Mesothelial cell of epicardium (in vitro differentiated cells): Measurements from ENCODE around the gene LMF1. TPM values are rescaled to one million over a fixed set of nuclear protein-coding genes. Genes with fewer than 3 reads are reported as not detected.

Source experiments
- DNase-seq, 2 experiments: peaks; one replicate each; pipeline ENCODE4 v3.0.0; 2021; ENCODE audit warnings: low spot score in 2 of 2; ENCODE audit not compliant: unreplicated experiment in 2 of 2
- H3K27ac Mint-ChIP-seq: 2 replicates; pipeline ENCODE4 v1.8.0; 2021; ENCODE audit warnings: mixed read lengths
- H3K27me3 Mint-ChIP-seq: 2 replicates; pipeline ENCODE4 v1.8.0; 2021; ENCODE audit warnings: low read depth, mixed read lengths
- H3K36me3 Mint-ChIP-seq: 2 replicates; pipeline ENCODE4 v1.8.0; 2021; ENCODE audit warnings: mixed read lengths
- H3K4me1 Mint-ChIP-seq: 2 replicates; pipeline ENCODE4 v1.8.0; 2021; ENCODE audit warnings: mixed read lengths
- H3K4me3 Mint-ChIP-seq: 2 replicates; pipeline ENCODE4 v1.8.0; 2021; ENCODE audit warnings: mild to moderate bottlenecking, moderate library complexity, mixed read lengths
- H3K9me3 Mint-ChIP-seq: 2 replicates; pipeline ENCODE4 v1.8.0; 2021; ENCODE audit warnings: mixed read lengths
- total RNA-seq: library from RNA; stranded (reverse); gene quantifications from 3 replicates; pipeline ENCODE4 v1.2.1, GENCODE V29; 2021
- TF ChIP-seq, protein P1 (sequence below): fragments of 200-600 bp; sonication (generic); IDR thresholded peaks from one replicate; pipeline ENCODE4 v1.5.0; 2021; ENCODE audit warnings: antibody characterized with exemption; ENCODE audit not compliant: unreplicated experiment

Gene LMF1
- total RNA-seq, 1 donor from 2014 or later: 37.4 TPM

DNA sequence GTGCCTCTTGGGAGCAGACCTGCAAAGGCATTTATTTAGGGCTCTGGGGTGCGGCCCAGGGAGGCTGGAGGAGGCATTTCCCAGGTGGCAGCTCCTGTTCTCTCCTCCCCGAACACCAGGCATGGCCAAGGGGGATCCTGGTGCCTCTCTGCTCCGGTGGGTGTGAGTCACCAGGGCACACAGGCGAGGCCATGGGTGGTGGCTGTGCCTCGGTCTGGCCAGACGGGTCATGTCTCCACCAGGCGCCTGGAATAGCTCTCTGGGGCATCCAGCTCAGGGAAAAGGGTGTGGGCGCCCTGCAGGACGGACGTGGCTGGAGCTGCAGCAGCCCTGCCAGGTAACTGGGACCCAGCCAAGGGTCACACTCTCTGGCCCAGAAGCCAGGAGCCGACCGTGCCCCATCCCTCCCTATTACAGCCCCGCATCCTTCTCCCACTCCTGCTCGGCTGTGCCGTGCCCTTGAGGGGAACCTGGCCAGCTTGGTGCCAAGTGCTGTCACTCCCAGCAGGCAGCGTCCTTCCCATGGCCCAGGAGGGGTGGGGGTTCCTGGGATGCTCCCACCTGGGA, 36.6 kb upstream of the LMF1 start:
- no peaks in the 10 kb centered on the region for H3K36me3 Mint-ChIP-seq
- no peak overlapping the region for H3K4me3 Mint-ChIP-seq
- H3K27me3 Mint-ChIP-seq: peaks cover 14% of the 10 kb centered on the region
- TF ChIP-seq, protein P1, sequence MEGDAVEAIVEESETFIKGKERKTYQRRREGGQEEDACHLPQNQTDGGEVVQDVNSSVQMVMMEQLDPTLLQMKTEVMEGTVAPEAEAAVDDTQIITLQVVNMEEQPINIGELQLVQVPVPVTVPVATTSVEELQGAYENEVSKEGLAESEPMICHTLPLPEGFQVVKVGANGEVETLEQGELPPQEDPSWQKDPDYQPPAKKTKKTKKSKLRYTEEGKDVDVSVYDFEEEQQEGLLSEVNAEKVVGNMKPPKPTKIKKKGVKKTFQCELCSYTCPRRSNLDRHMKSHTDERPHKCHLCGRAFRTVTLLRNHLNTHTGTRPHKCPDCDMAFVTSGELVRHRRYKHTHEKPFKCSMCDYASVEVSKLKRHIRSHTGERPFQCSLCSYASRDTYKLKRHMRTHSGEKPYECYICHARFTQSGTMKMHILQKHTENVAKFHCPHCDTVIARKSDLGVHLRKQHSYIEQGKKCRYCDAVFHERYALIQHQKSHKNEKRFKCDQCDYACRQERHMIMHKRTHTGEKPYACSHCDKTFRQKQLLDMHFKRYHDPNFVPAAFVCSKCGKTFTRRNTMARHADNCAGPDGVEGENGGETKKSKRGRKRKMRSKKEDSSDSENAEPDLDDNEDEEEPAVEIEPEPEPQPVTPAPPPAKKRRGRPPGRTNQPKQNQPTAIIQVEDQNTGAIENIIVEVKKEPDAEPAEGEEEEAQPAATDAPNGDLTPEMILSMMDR: no peak
- DNase-seq: no peak
- H3K9me3 Mint-ChIP-seq: no peaks in the 10 kb centered on the region
- H3K4me1 Mint-ChIP-seq: peaks cover 6% of the 10 kb centered on the region
- H3K27ac Mint-ChIP-seq: no peak overlapping the region

DNA sequence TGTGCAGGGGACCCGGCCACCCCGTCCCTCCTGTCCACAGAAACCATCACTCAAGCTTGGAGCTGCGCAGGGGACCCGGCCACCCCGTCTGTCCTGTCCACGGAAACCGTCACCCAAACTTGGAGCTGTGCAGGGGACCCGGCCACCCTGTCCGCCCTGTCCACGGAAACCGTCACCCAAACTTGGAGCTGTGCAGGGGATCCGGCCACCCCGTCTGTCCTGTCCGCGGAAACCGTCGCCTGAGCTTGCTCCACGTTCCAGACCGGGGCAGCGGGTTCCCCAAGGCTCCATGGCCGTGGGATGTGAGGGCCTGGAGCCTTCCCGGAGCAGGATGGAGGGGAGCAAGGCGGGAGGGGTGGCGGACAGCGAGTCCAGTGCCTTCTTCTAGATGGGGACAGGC, 36.0 kb upstream of the LMF1 start:
- DNase-seq: no peak
- Mint-ChIP-seq H3K4me3 (no peak overlapping the region), H3K27me3 (peaks cover 11% of the 10 kb centered on the region), H3K36me3 (no peaks in the 10 kb centered on the region), H3K9me3 (no peaks in the 10 kb centered on the region), H3K27ac (no peak overlapping the region), H3K4me1 (peaks cover 6% of the 10 kb centered on the region)
- TF ChIP-seq, protein P1: no peak

DNA sequence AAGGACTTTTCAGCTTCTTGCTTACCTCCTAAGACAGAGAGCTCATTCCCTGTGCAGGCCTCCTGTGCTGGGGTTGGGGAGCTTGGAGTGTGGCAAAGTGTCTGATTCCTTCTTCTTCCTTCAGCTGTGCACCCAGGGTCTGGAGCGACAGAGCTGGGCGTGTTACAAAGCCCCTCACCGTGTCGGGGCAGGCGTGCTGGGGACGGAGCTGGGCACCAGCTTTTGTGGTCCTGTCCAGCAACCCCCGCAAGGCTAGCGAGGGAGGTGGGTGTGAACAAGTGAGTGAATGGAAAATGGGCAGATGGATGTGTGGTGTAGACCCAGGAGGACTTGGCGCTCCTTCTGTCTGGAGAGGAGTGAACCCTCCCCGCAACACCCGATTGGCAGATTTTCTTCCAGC, 34.5 kb upstream of the LMF1 start:
- H3K4me1 Mint-ChIP-seq: peaks cover 6% of the 10 kb centered on the region
- no peaks in the 10 kb centered on the region for H3K36me3 Mint-ChIP-seq
- H3K27me3 Mint-ChIP-seq: peaks cover 9% of the 10 kb centered on the region
- no peak for DNase-seq
- H3K4me3 Mint-ChIP-seq: no peak overlapping the region
- TF ChIP-seq, protein P1: no peak
- H3K27ac Mint-ChIP-seq: no peak overlapping the region
- H3K9me3 Mint-ChIP-seq: no peaks in the 10 kb centered on the region

DNA sequence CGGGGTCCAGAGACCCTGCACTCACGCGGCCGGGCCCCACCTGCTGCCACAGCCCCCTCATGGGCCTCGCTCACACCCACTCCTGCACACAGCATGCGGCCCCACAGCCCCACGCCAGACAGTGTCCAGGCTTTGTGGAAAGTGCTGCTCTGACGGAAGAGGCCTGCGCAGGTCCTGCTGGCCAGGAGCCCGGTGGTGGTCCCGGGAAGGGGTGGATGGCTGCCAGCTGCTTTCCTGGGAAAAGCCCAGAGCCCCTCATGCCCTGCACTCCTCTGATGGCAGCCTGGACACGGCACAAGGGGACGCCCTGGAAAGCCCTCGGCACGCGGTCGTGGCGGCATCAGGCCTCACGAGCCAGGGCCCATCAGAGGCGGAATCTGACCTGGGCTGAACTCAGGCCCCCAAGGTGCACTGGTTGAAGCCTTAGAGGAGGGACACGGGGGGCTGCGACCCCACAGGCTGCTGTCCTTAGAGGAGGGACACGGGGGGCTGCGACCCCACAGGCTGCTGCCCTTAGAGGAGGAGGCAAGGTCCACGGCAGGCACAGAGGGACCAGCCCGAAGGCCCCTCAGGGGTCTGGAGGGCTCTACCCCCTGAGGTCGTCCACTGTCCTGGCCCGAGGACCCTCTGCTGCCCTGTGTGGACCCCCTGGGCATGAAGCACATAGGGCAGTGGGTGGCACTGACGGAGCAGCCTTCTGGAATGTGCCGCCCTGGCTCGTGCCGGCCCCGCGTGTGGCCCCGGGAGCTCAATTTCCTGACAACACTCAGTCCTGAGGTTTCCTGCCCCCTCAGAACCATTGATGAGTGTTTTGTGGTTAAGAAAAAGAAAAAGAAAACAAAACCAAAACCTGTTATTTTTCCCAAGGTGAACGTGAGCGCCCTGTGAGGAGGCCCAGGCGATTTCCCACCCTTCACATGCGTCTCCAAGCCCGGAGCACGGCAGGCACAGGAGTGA, 32.9 kb upstream of the LMF1 start:
- TF ChIP-seq, protein P1: no peak
- Mint-ChIP-seq H3K27ac (no peak overlapping the region), H3K4me3 (no peak overlapping the region), H3K36me3 (no peaks in the 10 kb centered on the region), H3K9me3 (no peaks in the 10 kb centered on the region), H3K4me1 (peaks cover 6% of the 10 kb centered on the region), H3K27me3 (peaks cover 7% of the 10 kb centered on the region)
- DNase-seq: no peak

DNA sequence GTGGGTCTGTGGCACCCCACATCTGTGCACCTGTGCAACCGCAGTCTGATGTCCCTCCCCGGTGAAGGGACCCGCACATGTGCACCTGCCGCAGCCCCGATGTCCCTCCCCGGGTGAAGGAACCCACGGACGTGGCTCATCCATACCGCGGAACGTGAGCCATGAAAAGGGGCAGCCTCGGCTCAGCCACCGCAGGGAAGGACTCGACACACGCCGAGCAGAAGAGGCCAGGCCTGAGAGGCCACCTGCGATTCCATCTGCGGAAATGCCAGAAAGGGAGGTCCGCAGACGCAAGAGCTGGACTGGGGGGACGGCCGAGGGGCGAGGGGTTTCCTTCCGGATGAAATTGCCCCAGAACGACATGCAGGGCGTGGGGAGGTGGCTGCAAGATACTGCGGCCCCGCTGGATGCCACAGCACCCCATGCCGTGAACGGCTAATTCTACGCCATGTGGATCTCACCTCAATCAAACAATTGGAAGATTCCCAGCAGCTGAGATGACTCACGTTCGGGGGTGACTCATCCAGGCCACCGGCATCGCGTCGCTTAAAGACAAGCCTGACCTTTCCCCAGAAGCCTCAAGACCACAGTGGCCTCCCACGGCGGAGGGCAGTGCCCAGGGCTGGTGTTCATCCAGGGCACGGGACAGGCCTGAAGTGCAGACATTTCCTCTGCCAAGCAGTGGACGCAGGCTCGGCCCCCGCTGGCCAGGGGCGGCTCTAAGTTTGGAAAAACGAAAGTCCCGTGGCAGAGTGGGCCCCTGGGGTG, 31.8 kb upstream of the LMF1 start:
- Mint-ChIP-seq H3K4me1 (peaks cover 10% of the 10 kb centered on the region), H3K27ac (no peak overlapping the region), H3K4me3 (no peak overlapping the region), H3K9me3 (no peaks in the 10 kb centered on the region), H3K36me3 (no peaks in the 10 kb centered on the region), H3K27me3 (peaks cover 4% of the 10 kb centered on the region)
- DNase-seq: no peak
- TF ChIP-seq, protein P1: no peak
